CMK (cell line): ENCODE results near the gene FRK.
A peak's percentile ranks its signal among the peaks of the same experiment; 100 is the strongest.

Experiments used
- DNase-seq: peaks from one replicate; pipeline ENCODE4 v3.0.0-alpha.2; 2010; ENCODE audit warnings: low read depth

FRK gene

GRCh38 chr6:116034327-116034726 is 26.4 kb downstream of the FRK start:
- no peak for DNase-seq

GRCh38 chr6:116033687-116034303 is 26.9 kb downstream of the FRK start:
- no peak for DNase-seq

- DNase-seq, result no peak
Measured at GRCh38 chr6:116030770-116031169, 29.9 kb downstream of the FRK start.

- no peak for DNase-seq
Measured at GRCh38 chr6:116029535-116029934, 31.2 kb downstream of the FRK start.

DNA sequence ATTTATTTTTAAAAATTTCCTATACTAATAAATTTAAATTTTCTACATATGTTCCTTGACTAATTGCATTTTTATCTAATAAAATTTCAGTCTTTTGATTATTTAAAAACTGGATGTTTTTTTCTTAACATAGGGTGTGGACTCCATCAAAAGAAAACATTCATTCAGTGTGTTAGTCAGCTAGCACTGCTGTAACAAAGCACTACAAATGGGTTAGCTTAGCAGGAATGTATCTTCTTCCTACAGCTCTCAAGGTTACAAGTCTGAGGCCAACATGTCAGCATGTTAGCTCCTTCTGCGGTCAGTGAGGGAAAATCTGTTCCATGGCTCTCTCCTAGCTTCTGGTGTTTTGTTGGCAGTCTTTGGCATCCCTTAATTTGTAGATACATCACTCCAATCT is 32.5 kb downstream of the FRK start:
- no peak for DNase-seq

DNA sequence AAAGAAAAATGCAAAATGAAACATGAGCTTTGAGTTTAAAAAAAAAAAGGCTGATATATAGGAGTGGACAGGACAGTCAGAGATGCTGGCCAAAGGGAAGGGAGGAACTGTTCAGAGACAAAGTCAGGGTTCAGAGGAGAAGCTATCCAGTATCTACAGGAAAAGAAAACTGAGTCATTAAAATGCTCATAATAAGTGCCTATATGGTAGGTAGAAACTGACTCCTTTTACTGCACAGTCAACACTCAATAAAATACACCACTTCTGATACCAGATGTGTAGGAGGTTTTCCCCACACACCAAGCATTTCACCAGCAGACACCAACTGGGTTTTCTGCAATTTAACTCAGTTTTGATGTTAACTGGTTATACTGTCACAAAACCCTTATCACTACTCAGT is 32.9 kb downstream of the FRK start:
- DNase-seq, result no peak

DNA sequence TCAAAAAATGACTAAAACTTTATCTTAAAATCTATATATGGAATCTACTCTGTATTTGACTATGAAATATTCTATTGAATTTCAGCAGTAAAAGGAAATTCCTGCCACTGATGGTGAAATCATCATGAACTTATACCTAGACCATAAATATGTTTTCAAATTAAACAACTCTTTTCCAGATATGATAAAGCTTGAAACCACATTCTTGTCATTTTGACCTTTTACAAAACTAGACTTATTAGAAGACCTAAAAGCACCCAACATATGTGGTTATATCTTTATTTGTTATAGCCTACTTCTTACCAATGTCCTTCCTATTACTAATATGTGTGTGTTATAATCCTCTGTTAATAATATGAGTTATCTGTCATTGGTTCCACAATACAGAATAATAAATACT is 35.3 kb downstream of the FRK start:
- no peak for DNase-seq

GRCh38 chr6:116022841-116023445 is 37.7 kb downstream of the FRK start:
- DNase-seq, result no peak

GRCh38 chr6:116020738-116021137 is 40.0 kb downstream of the FRK start:
- no peak for DNase-seq

DNA sequence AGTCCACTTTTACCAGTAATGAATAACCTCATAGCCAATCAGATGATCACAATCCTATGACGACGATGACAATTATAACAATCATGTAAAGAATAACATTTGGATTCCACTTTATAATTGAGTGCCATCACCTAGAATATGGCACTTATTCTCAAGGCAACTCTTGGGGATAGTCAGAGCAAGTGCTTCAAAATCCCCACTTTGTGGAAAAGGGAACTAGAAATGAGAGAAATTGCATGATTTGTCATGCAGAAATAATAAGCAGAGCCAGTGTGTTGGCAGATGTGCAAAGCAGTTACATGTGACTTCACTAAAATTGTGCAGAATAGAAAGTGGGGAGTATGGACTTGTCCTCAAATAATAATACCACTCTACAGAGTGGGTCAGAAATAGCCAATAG is 41.3 kb downstream of the FRK start:
- no peak for DNase-seq

DNA sequence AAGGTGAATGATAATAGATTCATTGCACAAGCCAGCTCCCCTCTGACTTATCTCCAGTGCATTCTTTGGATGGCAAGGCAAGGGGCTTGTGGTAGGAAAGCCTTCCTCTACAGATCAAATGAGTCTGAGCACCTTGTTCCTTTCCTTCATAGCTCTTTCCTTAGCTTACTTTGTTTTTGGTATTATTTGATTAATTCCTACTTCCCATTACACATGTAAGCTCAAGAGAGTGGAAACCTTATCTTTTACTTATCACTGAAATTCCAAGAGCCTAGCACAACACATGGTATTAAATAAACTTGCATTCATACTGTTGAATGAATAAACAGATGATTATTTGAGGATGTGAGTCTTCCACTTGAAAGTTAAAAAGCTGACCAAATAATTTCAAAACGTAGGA is 41.7 kb downstream of the FRK start:
- DNase-seq, result no peak

GRCh38 chr6:116017546-116018295 is 43.0 kb downstream of the FRK start:
- no peak for DNase-seq

DNA sequence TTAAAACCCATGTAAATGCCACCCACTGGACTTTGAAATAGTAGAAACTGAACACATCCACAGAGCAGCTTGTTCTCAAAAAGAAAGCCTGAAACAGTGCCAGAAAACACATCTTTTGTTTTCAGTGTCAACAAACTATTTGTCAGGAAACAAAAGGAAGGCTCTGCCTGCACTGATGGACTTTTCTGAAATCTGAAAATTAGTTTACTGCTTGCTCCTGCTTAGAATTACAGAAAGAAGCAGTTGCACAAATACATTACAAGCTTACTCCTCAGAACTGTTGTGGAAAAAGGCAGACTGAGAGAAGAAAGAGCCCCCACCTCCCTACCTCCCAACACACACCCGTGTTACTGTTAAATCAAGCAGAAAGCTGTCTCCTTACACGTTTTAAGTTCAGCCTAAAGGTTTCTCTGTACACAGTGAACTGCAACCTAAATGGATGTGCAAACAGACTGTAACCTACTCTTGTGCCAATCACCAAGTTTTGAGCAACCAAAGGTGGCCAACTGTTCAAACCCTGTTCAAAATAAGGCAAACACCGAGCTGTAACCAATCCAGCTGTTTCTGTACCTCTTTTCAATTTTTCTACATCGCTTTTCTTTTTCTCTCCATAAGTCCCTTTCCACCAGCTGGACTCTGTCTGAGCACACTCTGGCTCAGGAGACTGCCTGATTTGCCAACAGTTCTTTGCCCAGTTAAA is 43.7 kb downstream of the FRK start:
- DNase-seq, result no peak

GRCh38 chr6:116015983-116016382 is 44.7 kb downstream of the FRK start:
- DNase-seq, result no peak

GRCh38 chr6:116015561-116015960 is 45.1 kb downstream of the FRK start:
- DNase-seq, result no peak

DNA sequence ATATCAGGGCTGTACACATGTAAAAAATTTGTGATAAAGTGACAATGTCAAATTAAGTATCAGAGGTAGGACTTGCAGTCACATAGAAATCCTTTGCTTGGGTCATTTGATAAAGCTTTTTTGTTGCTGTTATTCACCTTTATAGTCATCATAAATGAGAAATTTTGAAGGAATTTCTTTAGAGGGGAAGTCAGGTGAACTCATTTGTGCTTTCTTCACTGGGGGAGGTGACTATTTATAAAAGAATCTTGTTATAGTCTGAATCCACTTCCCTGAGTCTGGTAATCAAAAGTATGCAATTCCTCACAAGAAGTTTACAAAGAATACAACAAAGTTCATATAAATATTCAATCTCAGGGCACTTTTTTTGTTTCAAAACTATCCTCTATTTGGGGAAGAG is 47.7 kb downstream of the FRK start:
- DNase-seq, result no peak

- DNase-seq, result no peak
Measured at GRCh38 chr6:116012471-116012949, 48.2 kb downstream of the FRK start.

DNA sequence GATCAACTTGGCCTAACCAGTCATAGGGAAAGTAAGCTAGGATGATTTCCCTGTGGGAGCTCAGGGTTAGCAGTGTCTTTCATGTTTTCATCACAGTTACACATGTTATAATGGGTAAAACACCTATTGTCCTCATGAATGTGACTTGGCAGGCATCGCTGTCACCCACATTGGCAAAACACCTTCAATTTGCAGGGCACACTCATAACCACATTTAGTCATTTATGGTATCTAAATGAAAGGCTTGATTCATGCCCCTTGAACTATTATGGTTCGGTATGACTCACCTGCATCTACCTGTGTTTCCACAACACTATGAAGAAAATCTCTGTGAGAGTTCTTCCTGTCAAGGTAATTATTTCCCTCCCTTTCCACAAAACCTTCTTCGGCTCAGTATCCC is 49.2 kb downstream of the FRK start:
- DNase-seq, result no peak

DNA sequence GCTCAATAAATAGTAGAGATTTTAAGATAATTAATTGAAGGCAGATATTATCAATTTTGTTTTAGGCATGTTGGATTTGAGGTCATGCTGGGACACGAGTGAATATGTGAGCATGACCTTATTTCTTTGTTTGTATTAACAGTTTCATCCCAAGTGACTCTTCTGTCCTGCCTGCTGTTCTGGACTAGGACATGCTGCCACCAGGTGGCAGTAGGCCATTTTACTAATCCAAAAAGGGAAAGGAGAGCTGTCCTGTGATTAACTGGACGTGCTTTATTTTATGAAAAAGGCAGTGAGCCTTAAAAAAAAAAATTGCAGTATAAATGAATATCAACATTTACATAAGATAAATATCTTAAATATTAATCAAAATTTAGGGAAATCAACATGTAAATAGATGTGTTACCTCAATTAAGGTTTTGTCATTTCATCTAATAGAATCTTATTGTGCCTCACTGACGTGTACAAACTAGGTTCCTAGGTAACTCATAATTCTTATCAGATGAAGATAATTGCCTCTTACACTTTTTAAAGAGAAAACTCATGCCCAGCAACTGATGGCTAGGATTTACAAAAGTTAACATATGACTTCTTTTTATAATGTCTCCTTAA is 49.8 kb downstream of the FRK start:
- DNase-seq, result peak; percentile 12

DNA sequence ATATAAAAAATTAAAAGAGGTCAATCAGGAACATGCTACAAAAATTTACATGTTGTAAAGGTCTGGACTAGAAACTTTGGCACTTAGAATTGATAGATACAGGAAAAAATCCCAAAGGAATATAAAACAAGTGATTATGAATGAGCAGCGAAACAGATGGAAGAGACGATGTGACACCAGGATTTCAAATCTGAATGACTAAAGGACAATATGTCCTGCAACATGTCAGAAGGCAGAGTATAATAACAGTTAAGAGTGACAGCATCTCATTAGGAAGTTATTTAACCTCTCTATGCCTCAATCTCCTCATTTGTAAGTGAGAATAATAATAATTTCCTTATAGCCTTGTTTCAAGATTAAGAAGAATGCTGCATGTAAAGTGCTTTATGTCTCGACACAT is 50.3 kb downstream of the FRK start:
- DNase-seq, result no peak

- DNase-seq, result no peak
Measured at GRCh38 chr6:116008470-116009243, 52.0 kb downstream of the FRK start.
